Hepatocyte (in vitro differentiated cells): Measurements from ENCODE around the gene F2RL3.

Experiments used
- EZH2 ChIP-seq: fragments of 200-600 bp; sonication (generic); IDR thresholded peaks from 2 replicates; pipeline ENCODE4 v1.6.1; 2016; ENCODE audit warnings: antibody characterized with exemption, mild to moderate bottlenecking, borderline replicate concordance
- EZH2phosphoT487 ChIP-seq: fragments of 200-600 bp; sonication (generic); IDR thresholded peaks from one replicate; pipeline ENCODE4 v1.6.1; 2018; ENCODE audit warnings: antibody characterized with exemption, mild to moderate bottlenecking, low read depth, moderate library complexity; ENCODE audit not compliant: unreplicated experiment, severe bottlenecking
- TF ChIP-seq, protein P1 (sequence below): fragments of 200-600 bp; sonication (generic); IDR thresholded peaks from 2 replicates; pipeline ENCODE4 v1.5.1; 2016; ENCODE audit warnings: antibody characterized with exemption, mild to moderate bottlenecking; ENCODE audit not compliant: poor library complexity

DNA sequence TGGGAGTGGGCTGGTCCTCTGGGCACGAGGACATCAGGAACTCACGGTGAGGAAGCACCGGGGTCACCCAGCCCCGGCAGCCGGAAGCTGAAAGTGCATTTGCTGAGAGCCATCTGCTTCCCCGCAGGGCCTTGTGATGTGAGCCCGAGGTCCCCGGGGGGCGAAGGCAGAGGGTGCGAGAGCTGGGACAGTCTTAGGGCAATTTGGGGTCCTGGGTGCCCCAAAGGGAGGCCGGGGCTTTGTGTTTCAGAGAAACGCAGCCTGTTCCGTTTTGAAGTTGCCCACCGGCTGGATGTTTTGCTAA is 4.8 kb downstream of the F2RL3 start:
- TF ChIP-seq, protein P1, sequence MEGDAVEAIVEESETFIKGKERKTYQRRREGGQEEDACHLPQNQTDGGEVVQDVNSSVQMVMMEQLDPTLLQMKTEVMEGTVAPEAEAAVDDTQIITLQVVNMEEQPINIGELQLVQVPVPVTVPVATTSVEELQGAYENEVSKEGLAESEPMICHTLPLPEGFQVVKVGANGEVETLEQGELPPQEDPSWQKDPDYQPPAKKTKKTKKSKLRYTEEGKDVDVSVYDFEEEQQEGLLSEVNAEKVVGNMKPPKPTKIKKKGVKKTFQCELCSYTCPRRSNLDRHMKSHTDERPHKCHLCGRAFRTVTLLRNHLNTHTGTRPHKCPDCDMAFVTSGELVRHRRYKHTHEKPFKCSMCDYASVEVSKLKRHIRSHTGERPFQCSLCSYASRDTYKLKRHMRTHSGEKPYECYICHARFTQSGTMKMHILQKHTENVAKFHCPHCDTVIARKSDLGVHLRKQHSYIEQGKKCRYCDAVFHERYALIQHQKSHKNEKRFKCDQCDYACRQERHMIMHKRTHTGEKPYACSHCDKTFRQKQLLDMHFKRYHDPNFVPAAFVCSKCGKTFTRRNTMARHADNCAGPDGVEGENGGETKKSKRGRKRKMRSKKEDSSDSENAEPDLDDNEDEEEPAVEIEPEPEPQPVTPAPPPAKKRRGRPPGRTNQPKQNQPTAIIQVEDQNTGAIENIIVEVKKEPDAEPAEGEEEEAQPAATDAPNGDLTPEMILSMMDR = no peak
- TF ChIP-seq EZH2 (no peak), EZH2phosphoT487 (no peak)
